H1 (cell line): Measurements from ENCODE around the gene FOXJ2.

Experiments
- CEBPB ChIP-seq: IDR thresholded peaks from 2 replicates; pipeline ENCODE4 v1.6.1; 2012; ENCODE audit warnings: low read depth, low read length
- CHD2 ChIP-seq: IDR thresholded peaks from 2 replicates; pipeline ENCODE4 v1.6.1; 2012; ENCODE audit warnings: low read length, improper control_type of control experiment
- CTCF ChIP-seq, 3 experiments: IDR thresholded peaks; 1 replicate in 2 of 3; 2 replicates in 1 of 3; pipeline versions ENCODE4 v1.5.1 to v1.6.1; 2011; ENCODE audit warnings: low read length in 3 of 3, mild to moderate bottlenecking in 3 of 3, inconsistent platforms in 2 of 3, low read depth in 1 of 3, moderate library complexity in 1 of 3; ENCODE audit not compliant: insufficient read depth in 1 of 3; ENCODE audit errors: control extremely low read depth in 1 of 3
- EZH2 ChIP-seq: fragments of 200-600 bp; sonication (generic); IDR thresholded peaks from 2 replicates; pipeline ENCODE4 v1.7.1; 2012; ENCODE audit warnings: low read depth, mild to moderate bottlenecking, moderate library complexity, low read length, inconsistent platforms; ENCODE audit not compliant: severe bottlenecking
- JUN ChIP-seq: IDR thresholded peaks from 2 replicates; pipeline ENCODE4 v1.6.1; 2011; ENCODE audit warnings: low read depth, mild to moderate bottlenecking, improper control_type of control experiment, low read length
- MAFK ChIP-seq: IDR thresholded peaks from 2 replicates; pipeline ENCODE4 v1.6.1; 2012; ENCODE audit warnings: low read depth, mild to moderate bottlenecking, improper control_type of control experiment, low read length
- POLR2A ChIP-seq, 2 experiments: IDR thresholded peaks; 1 replicate in 1 of 2; 2 replicates in 1 of 2; pipeline ENCODE4 v1.6.1; 2011; ENCODE audit warnings: low read depth in 2 of 2, low read length in 2 of 2, mild to moderate bottlenecking in 2 of 2; ENCODE audit errors: control extremely low read depth in 1 of 2
- POLR2AphosphoS5 ChIP-seq: IDR thresholded peaks from 2 replicates; pipeline ENCODE4 v1.6.1; 2011; ENCODE audit warnings: low read depth, low read length
- RXRA ChIP-seq: IDR thresholded peaks from 2 replicates; pipeline ENCODE4 v1.6.1; 2011; ENCODE audit warnings: low read depth, mild to moderate bottlenecking, low read length, moderate library complexity; ENCODE audit not compliant: insufficient read depth
- SIN3A ChIP-seq, 2 experiments: IDR thresholded peaks in 1 of 2; conservative IDR thresholded peaks in 1 of 2; 2 replicates each; pipeline ENCODE4 v1.6.1; 2011 to 2012; ENCODE audit warnings: low read length in 2 of 2, improper control_type of control experiment in 1 of 2, low read depth in 1 of 2, mild to moderate bottlenecking in 1 of 2
- SIX5 ChIP-seq: IDR thresholded peaks from 2 replicates; pipeline ENCODE4 v1.6.1; 2011; ENCODE audit warnings: mild to moderate bottlenecking, low read depth, low read length
- SP2 ChIP-seq: IDR thresholded peaks from 2 replicates; pipeline ENCODE4 v1.6.1; 2012; ENCODE audit warnings: mild to moderate bottlenecking, low read length, inconsistent platforms
- TAF7 ChIP-seq: optimal IDR thresholded peaks from 2 replicates; pipeline ENCODE3; 2011; ENCODE audit warnings: low read depth, mild to moderate bottlenecking, inconsistent platforms, low read length, moderate library complexity, borderline replicate concordance

- TF ChIP-seq CEBPB = no peak
- TF ChIP-seq CHD2 = no peak
- TF ChIP-seq RXRA = no peak
- no peak for TF ChIP-seq SIN3A (conservative IDR thresholded peaks at IDR 0.05 in 1 of 2, IDR thresholded peaks at IDR 0.05 in 1 of 2; ENCODE audit: low read depth in 1 of 2, low read length in 2 of 2)
- no peak for TF ChIP-seq POLR2AphosphoS5
- no peak for TF ChIP-seq CTCF (IDR thresholded peaks at IDR 0.05; ENCODE audit: control extremely low read depth in 1 of 3, insufficient read depth in 1 of 3, low read depth in 1 of 3, low read length in 3 of 3)
- no peak for TF ChIP-seq SIX5
- TF ChIP-seq POLR2A (IDR thresholded peaks at IDR 0.05; ENCODE audit: control extremely low read depth in 1 of 2, low read depth in 2 of 2, low read length in 2 of 2) = no peak
- no peak for TF ChIP-seq TAF7
- TF ChIP-seq SP2 = no peak
- TF ChIP-seq EZH2 = no peak
- no peak for TF ChIP-seq MAFK
- no peak for TF ChIP-seq JUN
Observed at GRCh38 chr12:7994731-7995205, 37.7 kb upstream of the FOXJ2 start.
